PFSK-1 (cell line): ENCODE results near the gene CPSF2.

Experiments used
- FOXP2 ChIP-seq: optimal IDR thresholded peaks from 2 replicates; pipeline ENCODE3; 2011; ENCODE audit warnings: borderline replicate concordance, control low read depth, inconsistent platforms; ENCODE audit not compliant: insufficient read depth; ENCODE audit errors: extremely low read length, extremely low read depth
- TAF1 ChIP-seq: IDR thresholded peaks from 2 replicates; pipeline ENCODE4 v1.6.1; 2012; ENCODE audit warnings: low read length, control low read depth, borderline replicate concordance; ENCODE audit not compliant: insufficient read depth
- TF ChIP-seq, protein P1 (sequence below), 2 experiments: IDR thresholded peaks; 2 replicates each; pipeline versions ENCODE4 v1.6.1 to v1.8.0; 2011 to 2012; ENCODE audit warnings: low read depth in 2 of 2, low read length in 2 of 2, control low read depth in 1 of 2, inconsistent platforms in 1 of 2, mild to moderate bottlenecking in 1 of 2, moderate library complexity in 1 of 2; ENCODE audit not compliant: insufficient read depth in 1 of 2

DNA sequence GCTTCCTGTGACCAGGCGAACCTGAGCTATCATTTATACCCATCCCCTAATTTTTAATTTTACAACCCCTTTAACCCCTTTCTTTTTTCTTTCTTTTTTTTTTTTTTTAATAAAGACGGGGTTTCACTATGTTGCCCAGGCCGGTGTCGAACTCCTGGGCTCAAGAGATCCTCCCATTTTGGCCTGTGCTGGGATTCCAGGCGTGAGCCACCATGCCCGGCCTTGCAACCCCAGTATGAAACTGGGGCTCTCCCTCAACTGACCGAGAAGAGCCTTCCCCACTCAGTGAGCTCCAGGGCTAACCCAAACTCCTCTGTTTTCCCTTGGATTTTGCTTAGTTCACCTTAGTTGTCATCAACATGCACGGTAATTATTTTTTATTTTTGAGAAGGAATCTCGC, 992 bp downstream of the CPSF2 start:
- TF ChIP-seq, protein P1, sequence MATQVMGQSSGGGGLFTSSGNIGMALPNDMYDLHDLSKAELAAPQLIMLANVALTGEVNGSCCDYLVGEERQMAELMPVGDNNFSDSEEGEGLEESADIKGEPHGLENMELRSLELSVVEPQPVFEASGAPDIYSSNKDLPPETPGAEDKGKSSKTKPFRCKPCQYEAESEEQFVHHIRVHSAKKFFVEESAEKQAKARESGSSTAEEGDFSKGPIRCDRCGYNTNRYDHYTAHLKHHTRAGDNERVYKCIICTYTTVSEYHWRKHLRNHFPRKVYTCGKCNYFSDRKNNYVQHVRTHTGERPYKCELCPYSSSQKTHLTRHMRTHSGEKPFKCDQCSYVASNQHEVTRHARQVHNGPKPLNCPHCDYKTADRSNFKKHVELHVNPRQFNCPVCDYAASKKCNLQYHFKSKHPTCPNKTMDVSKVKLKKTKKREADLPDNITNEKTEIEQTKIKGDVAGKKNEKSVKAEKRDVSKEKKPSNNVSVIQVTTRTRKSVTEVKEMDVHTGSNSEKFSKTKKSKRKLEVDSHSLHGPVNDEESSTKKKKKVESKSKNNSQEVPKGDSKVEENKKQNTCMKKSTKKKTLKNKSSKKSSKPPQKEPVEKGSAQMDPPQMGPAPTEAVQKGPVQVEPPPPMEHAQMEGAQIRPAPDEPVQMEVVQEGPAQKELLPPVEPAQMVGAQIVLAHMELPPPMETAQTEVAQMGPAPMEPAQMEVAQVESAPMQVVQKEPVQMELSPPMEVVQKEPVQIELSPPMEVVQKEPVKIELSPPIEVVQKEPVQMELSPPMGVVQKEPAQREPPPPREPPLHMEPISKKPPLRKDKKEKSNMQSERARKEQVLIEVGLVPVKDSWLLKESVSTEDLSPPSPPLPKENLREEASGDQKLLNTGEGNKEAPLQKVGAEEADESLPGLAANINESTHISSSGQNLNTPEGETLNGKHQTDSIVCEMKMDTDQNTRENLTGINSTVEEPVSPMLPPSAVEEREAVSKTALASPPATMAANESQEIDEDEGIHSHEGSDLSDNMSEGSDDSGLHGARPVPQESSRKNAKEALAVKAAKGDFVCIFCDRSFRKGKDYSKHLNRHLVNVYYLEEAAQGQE (IDR thresholded peaks at IDR 0.05; ENCODE audit: insufficient read depth in 1 of 2, low read depth in 2 of 2, low read length in 2 of 2), result no peak
- TF ChIP-seq FOXP2 (no peak), TAF1 (no peak)
